Suppressor macrophage treated with lipopolysaccharide for 1 hour (primary cell): ENCODE measurements around the gene CACNA1H.
"Not testable (repeated sequence)": the region's sequence is repeated elsewhere in the genome, so short reads cannot be mapped to it uniquely, and the experiment has no call there.

ENCODE experiments used
- DNase-seq, 3 donors: peaks; one replicate each; pipeline ENCODE4 v3.0.0-alpha.2; 2020 to 2022

The CACNA1H gene

DNA sequence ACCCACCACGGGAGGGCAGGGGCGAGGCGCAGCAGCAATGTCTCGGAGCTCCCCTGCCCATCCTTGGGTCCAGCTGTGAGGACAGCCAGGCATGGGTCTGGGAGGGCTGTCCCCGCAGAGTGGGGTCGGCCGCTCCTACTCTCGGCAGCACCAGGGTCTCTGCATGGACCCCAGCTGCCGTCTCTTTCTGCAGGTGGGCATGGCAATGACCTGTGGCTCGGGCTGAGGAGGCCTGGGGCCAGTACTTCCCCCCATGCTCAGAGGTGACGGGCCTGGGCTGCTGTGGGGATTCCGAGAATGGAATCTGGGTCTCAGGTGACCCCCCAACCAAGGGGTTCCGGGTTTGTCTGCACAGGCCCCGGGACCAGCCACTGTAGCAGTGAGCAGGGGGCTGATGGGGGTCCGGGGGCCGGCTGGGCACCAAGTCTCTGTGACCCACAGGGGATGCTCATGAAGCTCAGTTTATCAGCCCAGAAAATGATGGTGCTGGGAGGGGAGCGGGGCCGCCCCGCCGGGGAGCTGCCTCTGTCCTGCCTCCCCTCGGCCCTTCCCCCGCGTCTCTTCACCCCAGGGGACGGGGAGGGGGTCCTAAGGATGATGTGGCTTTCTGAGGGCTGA, 23.5 kb downstream of the CACNA1H start:
- no peak for DNase-seq

DNA sequence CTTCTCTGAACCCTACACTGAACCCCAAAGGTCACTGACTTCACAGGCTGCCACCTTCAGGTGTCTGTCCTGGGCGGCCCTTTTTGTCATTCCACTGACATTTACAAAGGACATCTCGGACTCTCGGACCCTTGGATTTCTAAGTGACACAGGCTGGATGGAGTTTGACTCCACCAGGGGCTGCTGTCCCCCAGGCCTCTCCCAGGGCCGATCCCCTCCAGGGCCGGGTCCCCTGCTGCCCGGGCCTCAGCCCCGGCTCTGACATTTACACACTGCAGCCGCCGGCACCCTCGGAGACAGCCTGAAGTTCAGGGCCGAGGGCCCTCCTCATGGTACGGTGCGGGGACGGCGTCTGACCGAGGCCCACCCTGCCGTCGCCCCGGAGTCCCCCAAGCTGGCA, 24.1 kb downstream of the CACNA1H start:
- no peak for DNase-seq

DNA sequence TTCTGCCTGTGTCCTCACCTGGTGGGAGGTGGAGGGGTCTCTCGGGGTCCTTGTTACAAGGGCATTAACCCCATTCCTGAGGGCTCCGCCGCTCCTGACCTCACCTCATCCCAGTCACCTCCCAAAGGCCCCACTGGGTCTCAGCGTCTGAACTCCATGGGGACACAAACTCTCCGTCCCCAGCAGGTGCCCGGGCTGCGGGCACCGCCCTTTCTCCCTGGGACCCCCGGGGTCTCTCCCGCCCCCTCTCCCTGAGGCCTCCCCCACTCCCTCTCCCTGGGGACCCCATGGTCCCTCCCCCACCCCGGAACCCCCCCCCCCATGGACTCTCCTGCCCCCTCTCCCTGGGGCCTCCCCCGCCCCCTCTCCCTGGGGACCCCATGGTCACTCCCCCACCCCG, 24.8 kb downstream of the CACNA1H start:
- no peak for DNase-seq

DNA sequence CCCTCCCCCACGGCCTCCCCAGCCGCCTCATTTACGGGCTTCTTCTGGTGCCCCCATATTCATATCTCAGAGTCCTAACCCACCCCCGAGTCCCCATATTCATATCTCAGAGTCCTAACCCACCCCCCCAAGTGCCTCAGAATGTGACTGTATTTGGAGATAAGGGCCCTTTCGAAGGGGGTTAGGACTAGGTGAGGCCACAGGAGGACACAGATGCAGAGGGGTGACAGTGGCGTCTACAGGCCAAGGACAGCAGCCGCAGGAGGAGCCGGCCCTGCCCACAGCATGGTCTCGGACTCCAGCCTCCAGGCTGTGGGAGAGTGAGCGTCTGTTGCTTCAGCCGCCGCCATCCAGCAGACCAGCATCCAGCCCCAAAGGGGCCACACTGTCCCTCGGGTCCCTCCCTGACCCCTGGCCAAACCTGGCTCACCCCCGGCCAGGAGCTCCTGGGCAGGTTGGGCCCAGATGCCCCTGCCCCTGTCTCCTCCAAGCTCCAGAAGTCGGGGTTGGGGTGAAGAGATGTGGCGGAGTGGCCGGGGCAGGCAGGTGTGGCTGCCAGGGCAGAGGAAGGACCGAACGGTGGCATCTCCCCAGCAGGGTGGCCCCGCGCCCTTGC, 25.5 kb downstream of the CACNA1H start:
- no peak for DNase-seq

DNA sequence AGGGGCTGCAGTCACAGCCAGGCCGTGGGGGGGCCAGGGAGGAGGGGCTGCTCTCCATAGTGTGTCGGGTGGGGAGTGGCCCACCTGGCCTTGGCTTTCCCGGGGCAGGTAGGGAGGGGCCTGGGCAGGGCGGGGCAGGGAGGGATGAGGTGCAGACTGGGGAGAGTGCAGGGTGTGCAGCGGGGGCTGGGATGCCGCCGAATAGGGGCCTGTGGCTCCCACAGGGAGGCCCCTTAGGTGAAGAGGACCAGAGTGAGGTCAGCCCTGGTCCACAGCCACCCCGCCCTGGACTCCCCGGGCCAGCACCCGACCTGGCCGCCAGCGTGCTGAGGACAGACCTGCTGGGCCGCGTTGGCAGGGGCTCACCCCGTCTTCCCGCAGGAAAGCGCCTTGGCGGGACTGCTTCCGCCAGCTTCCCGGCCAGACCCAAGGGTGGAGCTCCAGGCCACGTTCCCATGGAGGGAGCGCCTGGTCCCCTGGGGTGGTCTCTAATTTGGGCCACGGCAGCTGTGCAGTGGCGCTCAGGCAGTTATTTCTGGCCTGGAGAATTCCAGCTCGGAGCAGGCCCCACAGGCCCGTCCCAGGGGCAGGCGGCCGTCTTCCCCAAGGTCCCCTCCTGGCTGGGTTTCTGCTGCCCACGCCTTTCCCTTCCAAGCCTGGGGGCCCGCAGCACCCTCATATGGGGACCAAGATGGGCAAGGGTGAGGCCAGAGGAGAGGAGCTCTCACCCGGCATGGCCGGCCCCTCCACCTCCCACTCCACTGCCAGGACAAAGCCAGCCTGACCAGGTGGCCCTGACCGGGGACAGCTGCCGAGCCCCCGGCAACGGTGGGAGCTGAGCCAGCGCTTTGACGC, 27.9 kb downstream of the CACNA1H start:
- DNase-seq = no peak

DNA sequence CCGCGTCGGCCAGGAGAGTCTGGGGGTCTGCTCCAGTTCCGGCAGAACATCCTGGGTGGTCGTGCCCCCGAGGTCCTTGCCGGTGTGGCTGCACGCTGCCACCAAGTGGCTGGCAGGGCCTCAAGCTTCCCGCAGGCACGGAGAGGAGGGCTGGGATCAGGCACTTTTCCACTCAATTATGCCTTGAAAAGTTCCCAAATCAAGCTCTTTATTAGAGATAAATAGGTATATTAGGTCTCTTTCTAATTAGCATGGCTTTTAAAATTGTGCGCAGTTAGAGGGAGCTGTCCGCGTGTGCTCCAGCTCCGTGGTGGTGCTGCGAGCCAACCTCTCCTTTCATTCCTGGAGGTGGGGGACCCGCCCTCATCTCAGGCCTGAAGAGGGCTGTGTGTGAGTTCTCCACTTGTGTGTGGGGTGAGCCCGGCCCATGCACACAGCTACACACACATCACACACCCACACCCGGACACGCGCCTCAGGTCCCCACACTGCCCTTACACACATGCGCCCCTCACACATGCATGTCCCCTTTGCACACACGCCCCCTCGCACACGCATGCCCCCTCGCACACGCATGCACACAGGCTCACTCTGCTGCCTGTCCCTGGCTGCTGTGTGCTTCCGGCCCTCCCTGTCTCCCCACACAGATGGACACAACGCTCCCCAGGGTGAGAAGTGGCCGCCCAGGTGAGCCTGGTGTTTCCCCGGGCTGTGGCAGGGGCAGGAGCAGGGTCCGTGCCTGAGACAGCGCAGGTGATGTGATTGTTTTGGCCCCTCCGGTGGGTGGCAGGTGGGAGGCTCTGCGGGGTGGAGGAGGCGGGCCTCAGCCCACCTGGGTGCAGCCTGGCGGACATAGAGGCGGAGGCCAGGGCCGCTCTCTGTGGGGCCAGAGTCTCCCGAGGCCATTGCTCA, 28.8 kb downstream of the CACNA1H start:
- DNase-seq = no peak

DNA sequence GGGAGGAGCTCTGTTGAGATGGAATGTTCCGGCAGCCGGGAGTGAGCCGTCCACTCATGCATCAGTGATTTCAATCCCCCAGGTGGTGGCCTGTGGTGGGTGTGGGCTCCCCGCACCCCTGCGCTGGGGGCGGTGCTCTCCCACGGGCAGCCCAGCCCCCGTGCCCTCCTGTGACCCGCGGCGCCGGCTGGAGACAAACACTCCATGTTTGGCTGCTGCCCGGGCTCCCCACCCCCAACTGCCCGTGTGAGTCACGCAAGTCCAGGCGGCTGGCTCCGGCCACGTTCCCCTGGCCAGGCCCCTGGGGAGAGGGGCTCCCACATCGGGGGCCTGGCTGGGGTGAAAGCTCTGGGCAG, 29.4 kb downstream of the CACNA1H start:
- DNase-seq = no peak

DNA sequence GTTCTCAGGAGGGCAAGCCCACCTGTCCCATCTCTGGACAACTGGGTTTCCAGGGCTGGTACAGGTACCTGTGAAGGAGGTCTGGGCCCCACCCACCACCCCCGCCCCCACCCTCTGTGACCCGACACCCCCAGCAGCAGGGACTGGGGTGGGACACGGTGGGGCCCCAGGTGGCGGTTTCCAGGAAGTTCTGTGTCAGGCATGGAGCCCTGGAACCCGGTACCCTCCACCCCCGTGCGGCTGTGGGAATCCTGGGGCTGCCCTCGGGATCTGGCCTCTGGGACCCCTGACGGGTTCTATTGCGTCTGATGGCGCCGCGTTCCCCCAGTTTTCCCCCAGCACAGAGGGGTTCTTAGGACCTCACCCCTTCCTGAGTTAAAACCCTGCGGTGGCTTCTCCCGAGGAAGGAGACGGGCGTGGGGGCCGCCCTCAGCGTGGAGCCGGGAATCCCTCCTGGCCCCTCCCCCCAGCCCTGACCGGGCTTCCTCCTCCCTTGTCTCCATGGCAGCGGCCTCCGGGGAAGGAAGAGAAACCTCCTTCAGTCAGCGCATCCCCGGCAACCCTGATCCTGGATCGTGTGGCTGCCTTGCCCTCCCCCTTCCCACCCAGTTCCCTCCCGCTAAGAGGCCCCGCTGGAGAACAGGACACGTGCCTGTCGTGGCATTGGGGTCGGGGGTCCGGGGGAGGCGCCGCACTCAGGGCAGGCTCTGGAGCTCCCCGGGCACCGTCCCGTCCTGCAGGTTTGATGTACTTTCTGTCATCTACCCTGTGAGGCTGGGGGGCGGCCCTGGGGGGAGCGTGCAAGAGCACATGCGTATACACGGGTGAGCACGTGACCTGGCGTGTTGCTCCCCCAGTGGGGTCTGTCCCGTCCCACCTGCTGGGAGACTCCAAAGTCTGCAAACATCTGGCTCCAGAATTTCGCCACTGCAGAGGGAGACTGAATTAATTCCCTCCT, 30.3 kb downstream of the CACNA1H start:
- DNase-seq = peak in 1 of 3 donors; percentile 6

DNA sequence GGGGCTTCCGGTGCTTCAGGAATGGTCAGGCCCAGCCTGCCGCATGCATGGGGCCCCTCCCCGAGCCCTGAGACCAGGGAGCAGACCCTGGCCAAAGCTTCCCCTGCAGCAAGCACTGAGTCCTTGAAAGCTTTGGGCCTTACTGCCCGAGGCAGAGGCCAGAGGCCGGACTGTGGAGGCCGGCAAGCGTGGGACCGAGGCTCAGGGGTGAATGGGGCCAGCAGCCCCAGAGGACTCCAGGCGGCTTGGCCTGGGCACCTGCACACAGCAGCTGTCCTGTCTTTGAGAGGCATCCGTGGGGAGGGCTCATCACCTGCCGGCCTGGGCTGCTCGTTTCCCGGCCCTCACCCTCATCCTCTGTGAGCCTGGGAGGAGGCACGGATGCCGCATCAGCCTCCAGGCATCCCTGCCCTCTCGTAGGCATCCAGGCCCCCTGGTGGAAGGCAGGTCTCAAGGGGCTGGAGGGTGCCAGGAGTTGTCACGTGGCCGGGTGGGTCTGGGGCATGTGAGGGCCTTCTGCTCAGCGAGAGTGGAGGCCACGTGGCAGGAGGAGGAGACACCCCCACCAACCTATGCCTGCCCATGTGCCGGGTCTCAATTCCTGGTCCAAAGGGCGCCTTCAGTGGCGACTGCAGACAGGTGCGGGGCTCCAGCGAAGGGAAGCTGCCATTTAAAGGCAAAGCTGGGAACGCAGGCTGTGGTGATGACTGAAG, 31.4 kb downstream of the CACNA1H start:
- DNase-seq = no peak

DNA sequence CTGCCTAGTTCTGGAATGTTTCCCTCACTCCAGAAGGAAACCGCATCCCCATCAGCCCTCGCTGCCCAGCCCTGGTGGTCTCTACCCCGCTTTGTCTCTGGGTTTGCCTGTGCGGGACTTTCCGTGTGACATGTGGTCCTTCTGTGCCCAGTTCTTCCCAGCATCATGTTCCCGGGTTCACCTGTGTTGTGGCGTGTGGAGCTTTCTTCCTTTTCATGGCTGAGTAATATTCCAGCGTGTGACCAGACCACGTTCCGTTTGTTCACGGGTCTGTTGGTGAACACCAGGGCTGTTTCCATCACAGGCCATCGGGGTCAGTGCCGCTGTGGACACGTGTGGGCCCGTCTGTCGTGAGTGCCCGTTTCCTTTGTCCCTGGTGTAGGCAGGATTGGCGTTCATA, 32.1 kb downstream of the CACNA1H start:
- no peak for DNase-seq

DNA sequence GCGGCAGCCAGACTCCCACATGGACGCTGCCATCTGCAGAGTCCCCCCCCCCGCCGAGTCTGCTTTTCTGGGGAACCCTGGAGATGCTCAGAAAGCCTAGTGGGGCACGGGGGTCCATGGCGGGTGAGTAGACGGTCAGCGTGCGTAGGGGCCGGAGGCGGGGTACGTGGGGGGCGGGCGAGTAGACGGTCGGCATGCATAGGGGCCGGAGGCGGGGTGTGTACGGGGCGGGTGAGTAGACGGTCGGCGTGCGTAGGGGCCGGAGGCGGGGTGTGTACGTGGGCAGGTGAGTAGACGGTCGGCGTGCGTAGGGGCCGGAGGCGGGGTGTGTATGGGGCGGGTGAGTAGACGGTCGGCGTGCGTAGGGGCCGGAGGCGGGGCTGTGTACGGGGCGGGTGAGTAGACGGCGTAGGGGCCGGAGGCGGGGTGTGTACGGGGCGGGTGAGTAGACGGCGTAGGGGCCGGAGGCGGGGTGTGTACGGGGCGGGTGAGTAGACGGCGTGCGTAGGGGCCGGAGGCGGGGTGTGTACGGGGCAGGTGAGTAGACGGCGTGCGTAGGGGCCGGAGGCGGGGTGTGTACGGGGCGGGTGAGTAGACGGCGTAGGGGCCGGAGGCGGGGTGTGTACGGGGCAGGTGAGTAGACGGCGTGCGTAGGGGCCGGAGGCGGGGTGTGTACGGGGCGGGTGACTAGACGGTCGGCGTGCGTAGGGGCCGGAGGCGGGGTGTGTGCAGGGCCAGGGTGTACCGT, 32.7 kb downstream of the CACNA1H start:
- DNase-seq = not testable (repeated sequence)

DNA sequence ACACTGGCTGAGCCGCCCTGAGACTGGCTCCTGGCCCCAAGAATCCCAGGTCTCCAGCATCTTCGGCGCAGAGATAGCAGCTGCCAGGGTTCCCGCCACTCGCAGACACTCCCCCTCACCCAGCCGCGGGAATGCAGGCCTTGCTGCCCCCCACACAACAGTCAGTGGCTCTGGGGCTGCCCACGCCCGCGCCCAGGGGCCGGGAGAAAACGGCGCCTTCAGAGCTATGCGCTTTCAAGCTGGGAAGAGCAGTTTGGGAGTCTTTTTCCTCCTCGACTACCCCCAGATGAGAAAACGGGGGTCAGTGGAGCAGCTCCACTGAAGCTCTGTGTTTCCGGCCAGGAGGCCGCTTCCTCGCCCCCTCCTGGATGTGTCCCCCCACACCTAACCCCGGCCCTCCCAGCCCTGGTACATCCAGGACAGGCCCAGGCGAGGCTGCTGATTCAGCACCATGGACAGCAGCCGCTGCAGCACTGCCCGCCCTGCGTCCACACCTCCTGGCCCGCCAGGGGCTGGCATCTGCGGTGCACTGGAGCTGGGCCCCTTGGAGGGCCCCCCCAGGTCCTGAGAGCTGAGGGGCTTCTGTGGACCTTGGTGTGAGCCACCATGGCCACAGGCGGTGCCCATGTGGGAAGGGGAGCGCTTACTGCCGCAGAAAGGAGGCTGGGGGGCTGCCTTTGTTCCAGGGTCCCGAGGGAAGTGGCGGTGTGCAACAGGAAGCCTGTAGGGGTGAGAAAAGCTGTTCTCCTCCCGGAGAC, 35.7 kb downstream of the CACNA1H start:
- peak; percentile 46 to 74 (median 49) for DNase-seq

DNA sequence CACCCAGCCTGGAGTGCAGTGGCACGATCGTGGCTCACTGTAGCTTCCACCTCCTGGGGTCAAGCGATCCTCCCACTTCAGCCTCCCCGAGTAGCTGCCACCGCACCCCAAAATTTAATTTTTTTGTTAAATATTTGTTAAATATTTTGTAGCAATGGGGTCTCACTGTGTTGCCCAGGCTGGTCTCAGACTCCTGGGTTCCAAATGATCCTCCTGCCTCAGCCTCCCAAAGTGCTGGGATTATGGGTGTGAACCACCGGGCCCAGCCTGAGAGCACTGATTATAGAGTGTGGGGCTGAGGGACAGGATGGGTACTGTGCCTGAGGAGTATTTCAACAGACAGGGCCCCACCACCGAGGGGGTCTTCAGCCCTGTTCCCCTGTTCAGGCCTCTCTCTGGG, 36.5 kb downstream of the CACNA1H start:
- DNase-seq = no peak

DNA sequence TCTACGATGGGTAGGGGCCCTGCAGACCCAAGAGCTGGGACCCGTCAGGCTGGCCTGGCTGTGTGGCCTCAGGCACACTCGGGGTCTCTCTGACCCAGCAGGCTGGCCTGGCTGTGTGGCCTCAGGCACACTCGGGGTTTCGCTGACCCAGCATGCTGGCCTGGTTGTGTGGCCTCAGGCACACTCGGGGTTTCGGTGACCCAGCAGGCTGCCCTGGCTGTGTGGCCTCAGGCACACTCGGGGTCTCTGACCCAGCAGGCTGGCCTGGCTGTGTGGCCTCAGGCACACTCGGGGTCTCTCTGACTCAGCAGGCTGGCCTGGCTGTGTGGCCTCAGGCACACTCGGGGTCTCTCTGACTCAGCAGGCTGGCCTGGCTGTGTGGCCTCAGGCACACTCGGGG, 37.9 kb downstream of the CACNA1H start:
- not testable (repeated sequence) for DNase-seq

DNA sequence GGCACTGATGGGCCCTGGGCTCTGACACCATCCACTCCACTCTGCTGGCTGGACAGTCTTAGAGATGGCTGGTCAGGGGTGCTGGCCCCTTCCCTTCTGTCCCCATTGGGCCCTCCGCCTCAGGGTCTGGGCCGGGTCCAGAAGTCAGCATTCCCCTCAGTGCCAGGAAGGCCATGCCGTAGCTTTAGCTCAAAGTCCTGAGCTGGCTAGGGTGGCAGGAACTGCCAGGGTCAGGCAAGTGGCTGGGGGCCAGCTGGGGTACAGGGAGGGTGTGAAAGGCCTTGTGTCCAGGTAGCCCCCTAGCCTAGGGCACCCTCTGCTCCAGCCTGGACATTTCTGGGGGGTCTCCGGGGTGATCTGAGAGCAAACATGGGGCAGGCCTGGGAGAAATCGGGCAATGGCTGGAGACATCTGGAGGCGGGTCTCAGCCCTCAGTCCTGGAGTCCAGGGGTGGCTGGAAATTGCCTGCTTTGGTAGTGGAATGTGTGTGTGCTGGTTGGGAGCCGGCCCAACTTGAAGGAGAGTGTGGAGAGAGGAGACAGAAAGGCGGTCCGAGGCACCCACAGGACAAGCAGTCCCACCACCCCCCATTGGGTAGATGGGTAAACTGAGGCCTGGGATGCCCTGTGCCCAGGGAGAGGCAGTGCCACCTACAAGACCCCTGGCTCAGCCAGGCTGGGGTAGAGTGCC, 39.6 kb downstream of the CACNA1H start:
- DNase-seq = no peak

DNA sequence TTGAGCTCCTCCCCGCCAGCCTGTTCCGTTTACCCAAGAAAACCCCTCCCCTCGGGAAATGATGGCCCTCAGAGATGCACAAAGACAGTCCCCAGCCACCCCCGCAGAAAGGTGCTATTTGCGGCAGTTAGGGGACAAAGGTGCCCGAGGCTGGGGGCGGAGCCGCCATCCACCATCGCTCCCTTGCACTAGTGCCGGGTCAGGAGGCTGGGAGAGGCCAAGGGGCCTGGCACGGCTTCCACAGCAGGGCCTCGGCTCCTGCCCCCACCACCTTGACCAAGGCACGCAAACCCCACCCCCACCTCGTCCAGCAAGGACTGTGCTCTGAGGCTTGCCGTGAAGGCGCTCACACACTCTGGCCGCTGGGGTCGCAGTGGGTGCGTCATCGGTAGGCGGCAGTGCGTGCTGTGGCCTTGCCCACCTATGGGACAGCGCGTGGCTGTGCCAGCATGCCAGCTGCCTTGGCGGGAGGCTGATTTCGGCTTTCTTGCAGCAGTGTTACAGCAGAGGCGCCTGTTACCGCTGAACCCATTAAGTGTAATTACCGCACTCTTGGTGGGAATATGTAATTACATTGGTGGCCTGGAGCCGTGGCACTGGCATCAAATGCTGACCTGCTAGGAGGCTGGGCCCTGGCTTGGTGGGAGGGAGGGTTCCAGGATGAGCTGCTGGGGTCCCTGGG, 40.4 kb downstream of the CACNA1H start:
- no peak for DNase-seq

DNA sequence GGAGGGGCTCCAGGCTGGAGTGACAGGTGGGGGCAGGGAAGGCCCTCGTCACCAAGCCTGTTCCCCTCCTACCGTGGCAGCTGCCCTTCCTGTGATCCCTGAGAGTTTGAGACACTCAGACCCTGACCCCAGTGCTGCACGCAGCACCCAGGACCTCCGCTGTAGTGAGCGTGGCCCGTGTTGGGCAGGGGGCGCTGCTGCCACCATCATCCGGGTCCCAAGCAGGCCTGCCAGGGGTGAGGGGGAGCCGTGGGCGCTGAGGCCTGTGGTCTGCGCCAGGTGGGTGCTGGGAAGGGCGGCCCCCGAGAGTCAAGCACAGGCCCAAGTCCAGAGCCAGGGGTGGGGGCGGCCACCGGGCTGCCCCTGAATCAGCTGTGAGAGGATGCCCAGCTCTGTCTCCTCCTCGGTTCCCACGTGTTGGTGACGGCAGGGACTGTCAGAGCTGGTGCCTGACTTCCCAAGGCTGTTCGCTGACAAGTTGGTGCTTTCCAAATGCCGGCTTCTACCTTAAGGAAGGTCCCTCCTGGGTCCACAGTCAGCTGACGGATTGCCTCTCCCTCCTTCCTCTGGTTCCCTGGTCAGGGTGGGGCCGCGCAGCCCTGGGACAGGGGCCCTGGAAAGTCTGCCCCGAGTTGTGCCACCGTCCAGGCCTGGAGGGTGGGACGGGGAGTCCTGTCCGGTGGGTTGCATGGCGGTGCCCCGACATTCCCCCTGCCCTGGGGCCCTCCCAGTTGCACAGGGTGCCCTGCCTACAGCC, 41.1 kb downstream of the CACNA1H start:
- DNase-seq = no peak
